ENCODE data around the gene TRMT2A. TPM values are rescaled to one million over a fixed set of nuclear protein-coding genes. Genes with fewer than 3 reads are reported as not detected.

Gene TRMT2A
- total RNA-seq, 3 donors from 2014 or later (not counting 1 experiment from before 2014, with no cell fraction given), result 86.4 to 104 (median 86.5) TPM

- no peak overlapping the region for H3K27ac ChIP-seq (ENCODE audit: low read length)
Measured at GRCh38 chr22:20089977-20090729, 26.9 kb downstream of the TRMT2A start.

GRCh38 chr22:20089226-20089976 lies 27.6 kb downstream of the TRMT2A start:
- Histone ChIP-seq H3K4me1 (ENCODE audit: control insufficient read depth, insufficient read depth, low read length) (peaks cover 92% of the 10 kb centered on the region), H3K36me3 (ENCODE audit: control insufficient read depth, insufficient read depth, low read length) (peaks cover 73% of the 10 kb centered on the region), H3K27ac (ENCODE audit: low read length) (no peak overlapping the region), H3K4me3 (ENCODE audit: low read length) (no peak overlapping the region), H3K9me3 (ENCODE audit: control insufficient read depth, insufficient read depth, low read length) (no peaks in the 10 kb centered on the region), H3K27me3 (ENCODE audit: control insufficient read depth, insufficient read depth, low read length) (no peaks in the 10 kb centered on the region)
- intact Hi-C loops (cut with micrococcal nuclease), result no loop called here
- Mint-ChIP-seq H3K4me3 (no peak overlapping the region), H3K27me3 (ENCODE audit: low read depth in 2 of 2) (no peaks in the 10 kb centered on the region), H3K4me1 (peaks cover 35 to 38% of the 10 kb centered on the region in 2 donors), H3K36me3 (peaks cover 6% of the 10 kb centered on the region), H3K27ac (no peak overlapping the region), H3K9me3 (no peaks in the 10 kb centered on the region)
- DNase-seq, result no peak
- WGBS (ENCODE audit: insufficient coverage), result 98% methylated on average over 17 of the region's 17 CpGs
- ATAC-seq, result no peak
- TF ChIP-seq CTCF (IDR thresholded peaks at IDR 0.05), result no peak

More at GRCh38 chr22:20089977-20090729, 26.9 kb downstream of the TRMT2A start:
- H3K27me3 ChIP-seq (ENCODE audit: control insufficient read depth, insufficient read depth, low read length), result no peaks in the 10 kb centered on the region
- no peak overlapping the region for H3K4me3 ChIP-seq (ENCODE audit: low read length)
- Mint-ChIP-seq H3K9me3 (no peaks in the 10 kb centered on the region), H3K27ac (peak overlapping the region in 1 of 2 donors; percentile 30), H3K27me3 (ENCODE audit: low read depth in 2 of 2) (no peaks in the 10 kb centered on the region), H3K4me3 (no peak overlapping the region), H3K36me3 (peaks cover 6% of the 10 kb centered on the region), H3K4me1 (peaks cover 31 to 33% of the 10 kb centered on the region in 2 donors)
- no peaks in the 10 kb centered on the region for H3K9me3 ChIP-seq (ENCODE audit: control insufficient read depth, insufficient read depth, low read length)
- H3K4me1 ChIP-seq (ENCODE audit: control insufficient read depth, insufficient read depth, low read length), result peaks cover 84% of the 10 kb centered on the region
- DNase-seq (peak in 1 of 2 donors; percentile 34), ATAC-seq (no peak)
- 92% methylated on average over 11 of the region's 11 CpGs for WGBS (ENCODE audit: insufficient coverage)
- intact Hi-C loops (cut with micrococcal nuclease), result no loop called here
- TF ChIP-seq CTCF (IDR thresholded peaks at IDR 0.05), result no peak
- H3K36me3 ChIP-seq (ENCODE audit: control insufficient read depth, insufficient read depth, low read length), result peaks cover 81% of the 10 kb centered on the region

- Histone ChIP-seq H3K4me3 (ENCODE audit: low read length) (no peak overlapping the region), H3K27me3 (ENCODE audit: control insufficient read depth, insufficient read depth, low read length) (no peaks in the 10 kb centered on the region), H3K4me1 (ENCODE audit: control insufficient read depth, insufficient read depth, low read length) (peaks cover 85% of the 10 kb centered on the region), H3K9me3 (ENCODE audit: control insufficient read depth, insufficient read depth, low read length) (no peaks in the 10 kb centered on the region), H3K27ac (ENCODE audit: low read length) (no peak overlapping the region), H3K36me3 (ENCODE audit: control insufficient read depth, insufficient read depth, low read length) (peaks cover 62% of the 10 kb centered on the region)
- H3K27me3 Mint-ChIP-seq (ENCODE audit: low read depth in 2 of 2), result no peaks in the 10 kb centered on the region
- peaks cover 46 to 49% of the 10 kb centered on the region in 2 donors for H3K4me1 Mint-ChIP-seq
- H3K9me3 Mint-ChIP-seq, result no peaks in the 10 kb centered on the region
- no peak overlapping the region for H3K27ac Mint-ChIP-seq
- H3K36me3 Mint-ChIP-seq, result peaks cover 6% of the 10 kb centered on the region
- no peak for TF ChIP-seq CTCF (IDR thresholded peaks at IDR 0.05)
- WGBS (ENCODE audit: insufficient coverage), result 97% methylated on average over 8 of the region's 8 CpGs
- ATAC-seq (no peak), DNase-seq (no peak)
- intact Hi-C loops (cut with micrococcal nuclease), result no loop called here
- no peak overlapping the region for H3K4me3 Mint-ChIP-seq
Measured at GRCh38 chr22:20088263-20088648, 28.8 kb downstream of the TRMT2A start.

Measured in natural killer cell (primary cell).